Stromal cell of bone marrow (primary cell): ENCODE data around the gene TRIM47.

Experiments
- DNase-seq: peaks from one replicate; pipeline ENCODE4 v3.0.0-alpha.2; 2012; ENCODE audit warnings: low read depth

TRIM47 gene

DNA sequence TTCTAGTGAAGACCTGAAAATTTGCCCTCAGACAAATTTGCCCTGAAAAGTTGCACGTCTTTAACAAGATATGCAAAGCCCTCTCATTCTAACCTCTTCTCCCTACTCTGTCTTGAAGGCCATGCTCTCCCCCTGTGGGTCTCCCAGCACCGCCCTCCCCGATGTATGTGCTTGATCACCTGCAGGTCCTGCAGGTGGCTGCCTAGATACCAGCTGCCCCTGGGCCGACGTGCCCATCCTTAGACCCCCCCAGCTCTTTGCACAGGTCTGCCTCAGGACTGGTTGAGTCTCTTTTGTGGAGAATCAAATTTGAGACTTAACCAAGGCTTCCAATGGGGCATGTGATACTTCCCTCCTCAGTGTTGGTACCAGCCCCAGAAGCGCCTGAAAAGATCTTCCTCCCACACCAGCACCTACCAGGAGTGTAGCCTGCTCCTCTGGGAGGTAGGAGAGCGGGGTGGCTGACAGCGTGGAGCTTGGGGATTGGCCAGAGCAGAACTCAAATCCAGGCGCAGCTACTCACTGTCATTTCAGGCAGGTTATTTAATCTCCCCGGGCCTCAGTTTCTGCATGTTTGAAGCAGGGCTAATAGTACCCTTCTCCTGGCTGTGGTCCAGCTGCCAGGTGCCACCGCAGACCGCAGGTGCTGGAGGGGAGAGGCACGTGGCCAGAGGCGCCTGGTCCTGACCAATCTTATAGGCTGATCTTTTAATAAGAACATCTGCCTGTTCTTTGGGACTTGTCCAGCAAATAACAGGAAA lies 30.9 kb upstream of the TRIM47 start:
- DNase-seq, result no peak

DNA sequence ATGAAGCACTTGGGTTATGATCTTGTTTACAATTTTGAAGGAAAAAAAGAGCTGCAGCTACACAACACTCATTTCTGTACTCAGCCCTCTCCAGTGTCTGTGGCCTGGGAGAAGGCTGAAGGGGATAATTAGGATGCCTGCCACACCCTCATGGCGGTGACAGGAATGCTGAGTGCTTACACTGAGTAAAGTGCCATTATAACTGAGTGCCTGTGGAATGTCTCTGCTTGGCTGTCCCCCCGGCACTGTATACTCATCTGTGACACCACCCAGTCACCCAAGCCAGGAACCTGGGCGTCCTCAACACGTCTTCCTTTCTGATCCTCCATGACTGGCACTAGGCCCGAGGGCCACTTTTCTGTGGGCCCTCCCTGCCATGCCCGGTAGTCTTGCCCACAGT lies 29.8 kb upstream of the TRIM47 start:
- DNase-seq, result no peak

DNA sequence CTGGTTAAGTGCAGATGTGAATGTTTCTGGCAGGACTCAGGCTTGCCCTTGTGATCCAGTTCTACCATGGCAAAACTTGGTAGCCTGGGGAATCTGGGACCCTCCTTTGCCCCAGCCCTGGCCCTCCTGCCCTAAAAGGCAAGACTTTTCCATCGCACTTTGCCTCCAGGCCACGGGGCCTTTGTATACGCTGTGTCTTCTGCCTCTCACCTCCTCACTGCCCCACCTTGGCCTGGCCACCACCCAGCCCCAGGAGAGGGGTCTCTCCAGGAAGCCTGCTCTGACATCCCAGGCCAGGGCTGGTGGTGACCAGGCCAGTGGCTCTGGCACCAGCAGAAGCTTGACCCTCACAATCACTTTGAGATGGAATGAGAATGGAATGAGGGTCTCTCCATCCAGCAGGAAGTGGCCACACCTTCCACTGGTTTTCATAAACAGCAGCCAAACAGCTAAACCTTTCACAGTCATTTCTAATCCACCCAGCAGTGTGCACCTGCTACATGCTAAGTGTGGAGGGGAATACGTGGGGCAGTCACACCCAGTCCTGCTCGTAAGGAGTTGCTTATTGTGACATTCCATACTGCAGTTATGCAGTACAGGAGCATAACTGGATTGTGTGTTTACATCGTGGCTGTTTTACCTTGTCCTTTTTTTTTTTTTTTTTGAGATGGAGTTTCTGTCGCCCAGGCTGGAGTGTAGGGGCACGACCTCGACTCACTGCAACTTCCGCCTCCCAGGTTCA lies 27.9 kb upstream of the TRIM47 start:
- no peak for DNase-seq

DNA sequence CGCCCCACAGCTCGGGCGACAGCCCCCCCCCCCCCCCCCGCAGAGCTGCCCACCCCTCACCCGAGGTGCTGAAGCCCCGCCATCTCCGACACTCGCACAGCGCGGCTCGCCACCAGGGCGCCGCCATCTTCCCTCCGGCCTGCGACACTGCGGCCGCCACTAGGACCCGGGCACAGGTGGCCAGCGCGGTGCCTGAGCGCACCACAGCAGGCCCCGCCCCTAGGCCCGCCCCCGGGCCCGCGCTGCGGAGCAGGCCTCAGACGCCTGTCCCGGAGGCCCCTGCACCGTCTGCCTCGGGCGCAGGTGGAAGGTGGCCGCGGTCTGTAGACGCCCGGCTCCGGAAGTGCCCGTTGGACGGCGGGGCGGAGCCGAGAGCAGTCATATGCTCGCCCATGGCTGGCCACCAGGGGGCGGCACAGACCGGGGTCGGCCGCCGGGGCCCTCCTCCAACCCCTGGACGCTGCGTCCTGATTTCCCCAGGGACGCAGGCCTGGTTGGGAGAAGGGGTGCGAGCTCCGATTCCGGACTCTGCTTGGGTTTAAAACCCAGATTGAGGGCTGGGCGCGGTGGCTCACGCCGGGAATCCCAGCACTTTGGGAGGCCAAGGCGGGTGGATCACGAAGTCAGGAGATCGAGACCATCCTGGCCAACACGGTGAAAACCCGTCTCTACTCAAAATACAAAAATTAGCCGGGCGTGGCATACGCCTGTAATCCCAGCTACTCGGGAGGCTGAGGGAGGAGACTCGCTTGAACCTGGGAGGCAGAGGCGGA lies 26.6 kb upstream of the TRIM47 start, which contains the start of gene MRPL38:
TSS of gene MRPL38 (minus strand) at position 136 of the 773 bp plus-strand sequence. CDS start at position 127, 9 bp downstream.
- DNase-seq, result peak; percentile 69

GRCh38 chr17:75902406-75902805 lies 24.0 kb upstream of the TRIM47 start:
- no peak for DNase-seq

- DNase-seq, result no peak
These were observed 23.3 kb upstream of the TRIM47 start for GRCh38 chr17:75901727-75902126.

- no peak for DNase-seq
These were observed 22.5 kb upstream of the TRIM47 start for GRCh38 chr17:75900691-75901533.

- DNase-seq, result no peak
These were observed 21.5 kb upstream of the TRIM47 start for GRCh38 chr17:75899767-75900468.

- DNase-seq, result no peak
These were observed 21.0 kb upstream of the TRIM47 start for GRCh38 chr17:75899353-75899752.

DNA sequence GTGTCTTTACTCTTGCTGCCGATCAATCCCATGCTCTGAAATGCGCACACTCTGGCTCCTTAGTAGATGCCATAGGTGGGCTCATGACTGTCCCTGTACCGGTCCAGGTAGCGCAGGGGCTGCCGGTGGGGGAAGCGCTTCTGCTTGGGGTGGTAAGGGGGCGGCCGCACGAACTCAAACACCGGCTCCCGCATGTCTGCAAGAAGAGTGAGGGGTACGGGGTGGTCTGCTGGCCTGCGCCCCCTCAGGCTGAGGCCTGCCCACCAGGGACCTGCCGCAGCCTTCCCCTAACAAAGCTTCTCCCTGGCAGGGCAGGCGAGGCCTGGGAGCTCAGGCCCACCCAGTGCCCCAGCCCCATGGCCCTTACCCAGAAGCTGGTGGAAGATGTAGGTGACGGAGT lies 20.4 kb upstream of the TRIM47 start:
- no peak for DNase-seq

DNA sequence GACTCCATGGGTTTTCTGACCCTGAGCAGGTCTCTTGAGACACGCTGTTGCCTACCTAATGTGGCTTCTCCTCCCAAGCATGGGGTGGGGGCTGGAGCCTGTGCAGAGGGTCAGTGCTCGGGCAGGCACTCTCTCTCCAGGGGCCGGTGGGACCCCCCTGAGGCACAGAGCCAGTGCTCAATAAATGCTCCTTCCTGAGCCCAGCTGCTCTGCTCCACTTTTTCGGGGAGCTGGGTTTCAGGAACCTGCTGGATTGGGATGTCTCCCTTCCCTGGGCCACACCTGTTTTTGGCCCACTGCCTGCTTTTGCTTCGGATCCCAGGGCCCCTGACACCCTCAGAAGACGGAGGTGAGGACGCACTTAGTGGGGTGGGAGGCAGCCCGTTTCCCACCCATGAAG lies 19.7 kb upstream of the TRIM47 start:
- no peak for DNase-seq

- no peak for DNase-seq
These were observed 19.0 kb upstream of the TRIM47 start for GRCh38 chr17:75897160-75898019.

GRCh38 chr17:75896415-75897159 lies 18.2 kb upstream of the TRIM47 start, which contains the start of gene TRIM65:
Gene TRIM65 (minus strand): TSS chr17:75896951. CDS start chr17:75896937, 14 bp downstream.
- DNase-seq, result no peak

- no peak for DNase-seq
These were observed 17.2 kb upstream of the TRIM47 start for GRCh38 chr17:75895370-75896155.

DNA sequence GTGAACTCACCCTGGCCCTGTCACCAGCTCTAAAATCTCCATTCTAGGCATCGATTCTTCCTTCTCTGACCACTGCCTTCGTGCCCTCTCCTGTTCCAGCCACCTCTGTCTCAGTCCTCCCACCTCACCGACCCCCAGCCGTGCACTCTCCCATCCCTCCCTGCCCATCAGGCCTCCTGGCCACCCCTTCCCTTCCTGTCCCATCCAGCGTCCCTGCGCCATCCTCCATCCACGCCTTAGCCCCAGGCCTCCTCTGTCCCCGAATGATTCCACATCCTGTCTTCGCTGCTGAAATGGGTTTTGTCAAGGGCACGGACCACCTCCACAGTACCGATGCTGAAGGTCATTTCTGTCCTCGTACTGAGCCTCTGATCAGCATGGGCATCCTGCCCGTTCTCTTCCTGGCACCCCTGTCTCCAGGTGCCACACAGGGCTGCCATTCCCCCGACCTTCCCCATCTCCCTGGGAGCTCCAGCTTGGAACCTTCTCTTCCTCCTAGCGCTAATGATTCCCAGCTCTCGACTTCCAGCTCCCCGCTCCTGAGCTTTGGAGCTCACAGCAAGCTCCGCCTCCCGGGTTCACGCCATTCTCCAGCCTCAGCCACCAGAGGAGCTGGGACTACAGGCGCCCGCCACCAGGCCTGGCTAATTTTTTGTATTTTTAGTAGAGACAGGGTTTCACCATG lies 15.8 kb upstream of the TRIM47 start:
- no peak for DNase-seq

- no peak for DNase-seq
These were observed 15.1 kb upstream of the TRIM47 start for GRCh38 chr17:75893305-75894048.
